ENCODE data around the gene COG5.

The COG5 gene

GRCh38 chr7:107405559-107405958 is 158.2 kb downstream of the COG5 start:
- H3K36me3 ChIP-seq: no peaks in the 10 kb centered on the region
- peaks cover 12% of the 10 kb centered on the region; the same call in 1 of the 2 replicates for H3K4me1 ChIP-seq
- H3K4me3 ChIP-seq (ENCODE audit: low read depth, low read length): no peak overlapping the region
- no peaks in the 10 kb centered on the region for H3K27me3 ChIP-seq
- no peaks in the 10 kb centered on the region for H3K9me3 ChIP-seq
- TF ChIP-seq CTCF (IDR thresholded peaks at IDR 0.05; ENCODE audit: low read depth, low read length): no peak
- no peak for DNase-seq

GRCh38 chr7:107404740-107405537 is 158.8 kb downstream of the COG5 start:
- DNase-seq: no peak
- Histone ChIP-seq H3K36me3 (no peaks in the 10 kb centered on the region), H3K27me3 (no peaks in the 10 kb centered on the region), H3K4me3 (ENCODE audit: low read depth, low read length) (no peak overlapping the region), H3K9me3 (no peaks in the 10 kb centered on the region), H3K4me1 (peaks cover 12% of the 10 kb centered on the region; the same call in 1 of the 2 replicates)
- no peak for TF ChIP-seq CTCF (IDR thresholded peaks at IDR 0.05; ENCODE audit: low read depth, low read length)

- TF ChIP-seq CTCF (IDR thresholded peaks at IDR 0.05; ENCODE audit: low read depth, low read length): no peak
- Histone ChIP-seq H3K36me3 (no peaks in the 10 kb centered on the region), H3K27me3 (no peaks in the 10 kb centered on the region), H3K4me1 (peaks cover 10% of the 10 kb centered on the region), H3K4me3 (ENCODE audit: low read depth, low read length) (no peak overlapping the region), H3K9me3 (no peaks in the 10 kb centered on the region)
- no peak for DNase-seq
Measured at GRCh38 chr7:107398161-107398560, 165.6 kb downstream of the COG5 start.

GRCh38 chr7:107396990-107397389 is 166.7 kb downstream of the COG5 start:
- Histone ChIP-seq H3K4me1 (peaks cover 10% of the 10 kb centered on the region), H3K27me3 (no peaks in the 10 kb centered on the region), H3K4me3 (ENCODE audit: low read depth, low read length) (no peak overlapping the region), H3K36me3 (no peaks in the 10 kb centered on the region), H3K9me3 (no peaks in the 10 kb centered on the region)
- DNase-seq: no peak
- TF ChIP-seq CTCF (IDR thresholded peaks at IDR 0.05; ENCODE audit: low read depth, low read length): no peak

- H3K4me1 ChIP-seq: peaks cover 10% of the 10 kb centered on the region
- TF ChIP-seq CTCF (IDR thresholded peaks at IDR 0.05; ENCODE audit: low read depth, low read length): no peak
- no peak overlapping the region for H3K4me3 ChIP-seq (ENCODE audit: low read depth, low read length)
- DNase-seq: no peak
- H3K36me3 ChIP-seq: no peaks in the 10 kb centered on the region
- no peaks in the 10 kb centered on the region for H3K9me3 ChIP-seq
- no peaks in the 10 kb centered on the region for H3K27me3 ChIP-seq
Measured at GRCh38 chr7:107396081-107396480, 167.6 kb downstream of the COG5 start.

GRCh38 chr7:107394831-107395230 is 168.9 kb downstream of the COG5 start:
- no peaks in the 10 kb centered on the region for H3K9me3 ChIP-seq
- TF ChIP-seq CTCF (IDR thresholded peaks at IDR 0.05; ENCODE audit: low read depth, low read length): no peak
- H3K27me3 ChIP-seq: no peaks in the 10 kb centered on the region
- no peak for DNase-seq
- peaks cover 12% of the 10 kb centered on the region for H3K4me1 ChIP-seq
- no peak overlapping the region for H3K4me3 ChIP-seq (ENCODE audit: low read depth, low read length)
- H3K36me3 ChIP-seq: no peaks in the 10 kb centered on the region
